Effector memory CD4-positive, alpha-beta T cell (primary cell): Measurements from ENCODE around the gene GIPC2.
A peak's percentile ranks its signal among the peaks of the same experiment; 100 is the strongest.

ENCODE experiments used
- DNase-seq, 3 donors: peaks; one replicate each; pipeline ENCODE4 v3.0.0-alpha.2; 2020
- H3K27ac ChIP-seq: 2 replicates; pipeline ENCODE4 v1.7.0; 2013; ENCODE audit warnings: mild to moderate bottlenecking, low read length, moderate library complexity; ENCODE audit not compliant: insufficient read depth, poor library complexity, severe bottlenecking
- H3K27me3 ChIP-seq: replicated peaks from 2 replicates; pipeline ENCODE4 v1.7.0; 2013; ENCODE audit warnings: mild to moderate bottlenecking, low read length; ENCODE audit not compliant: insufficient read depth, control insufficient read depth, poor library complexity, severe bottlenecking
- H3K36me3 ChIP-seq: 2 replicates; pipeline ENCODE4 v1.7.0; 2013; ENCODE audit warnings: mild to moderate bottlenecking, low read length, moderate library complexity; ENCODE audit not compliant: control insufficient read depth, insufficient read depth
- H3K4me1 ChIP-seq: 2 replicates; pipeline ENCODE4 v1.7.0; 2013; ENCODE audit warnings: low read length, mild to moderate bottlenecking; ENCODE audit not compliant: control insufficient read depth, insufficient read depth, poor library complexity, severe bottlenecking
- H3K4me3 ChIP-seq: 2 replicates; pipeline ENCODE4 v1.7.0; 2013; ENCODE audit warnings: low read length, low read depth, mild to moderate bottlenecking; ENCODE audit not compliant: insufficient read depth, poor library complexity, severe bottlenecking
- H3K9me3 ChIP-seq: 2 replicates; pipeline ENCODE4 v1.7.0; 2013; ENCODE audit warnings: mild to moderate bottlenecking, low read length, moderate library complexity; ENCODE audit not compliant: control insufficient read depth

The GIPC2 gene

GRCh38 chr1:78132174-78132947 lies 86.6 kb downstream of the GIPC2 start:
- Histone ChIP-seq H3K4me1 (no peaks in the 10 kb centered on the region), H3K27me3 (no peaks in the 10 kb centered on the region), H3K4me3 (no peak overlapping the region), H3K27ac (no peak overlapping the region), H3K36me3 (no peaks in the 10 kb centered on the region), H3K9me3 (no peaks in the 10 kb centered on the region)
- no peak for DNase-seq

- H3K4me3 ChIP-seq, result no peak overlapping the region
- H3K27ac ChIP-seq, result no peak overlapping the region
- DNase-seq, result no peak
- H3K36me3 ChIP-seq, result no peaks in the 10 kb centered on the region
- H3K27me3 ChIP-seq, result no peaks in the 10 kb centered on the region
- H3K4me1 ChIP-seq, result no peaks in the 10 kb centered on the region
- H3K9me3 ChIP-seq, result no peaks in the 10 kb centered on the region
Measured at GRCh38 chr1:78132948-78133322, 87.2 kb downstream of the GIPC2 start.

- H3K36me3 ChIP-seq, result no peaks in the 10 kb centered on the region
- H3K4me3 ChIP-seq, result no peak overlapping the region
- H3K27me3 ChIP-seq, result no peaks in the 10 kb centered on the region
- no peaks in the 10 kb centered on the region for H3K4me1 ChIP-seq
- H3K9me3 ChIP-seq, result no peaks in the 10 kb centered on the region
- H3K27ac ChIP-seq, result no peak overlapping the region
- DNase-seq, result no peak
Measured at GRCh38 chr1:78136680-78137079, 90.9 kb downstream of the GIPC2 start.

GRCh38 chr1:78141531-78142231 lies 95.9 kb downstream of the GIPC2 start:
- Histone ChIP-seq H3K27ac (no peak overlapping the region), H3K4me1 (peaks cover 10% of the 10 kb centered on the region), H3K4me3 (no peak overlapping the region), H3K27me3 (no peaks in the 10 kb centered on the region), H3K9me3 (no peaks in the 10 kb centered on the region), H3K36me3 (no peaks in the 10 kb centered on the region)
- no peak for DNase-seq

- no peaks in the 10 kb centered on the region for H3K27me3 ChIP-seq
- DNase-seq, result no peak
- no peaks in the 10 kb centered on the region for H3K9me3 ChIP-seq
- peaks cover 10% of the 10 kb centered on the region for H3K4me1 ChIP-seq
- H3K36me3 ChIP-seq, result no peaks in the 10 kb centered on the region
- H3K27ac ChIP-seq, result no peak overlapping the region
- peak overlapping the region; percentile 41 for H3K4me3 ChIP-seq
Measured at GRCh38 chr1:78142736-78143135, 97.0 kb downstream of the GIPC2 start.

- DNase-seq, result no peak
- Histone ChIP-seq H3K27me3 (no peaks in the 10 kb centered on the region), H3K36me3 (no peaks in the 10 kb centered on the region), H3K4me1 (peaks cover 10% of the 10 kb centered on the region), H3K27ac (no peak overlapping the region), H3K4me3 (peak overlapping the region; percentile 41), H3K9me3 (no peaks in the 10 kb centered on the region)
Measured at GRCh38 chr1:78143152-78143551, 97.4 kb downstream of the GIPC2 start.

- H3K4me3 ChIP-seq, result peak overlapping the region; percentile 41
- H3K27ac ChIP-seq, result no peak overlapping the region
- H3K9me3 ChIP-seq, result no peaks in the 10 kb centered on the region
Measured at GRCh38 chr1:78143673-78144072, 97.9 kb downstream of the GIPC2 start.

GRCh38 chr1:78145105-78145580 lies 99.4 kb downstream of the GIPC2 start:
- Histone ChIP-seq H3K27ac (no peak overlapping the region), H3K4me3 (no peak overlapping the region), H3K36me3 (no peaks in the 10 kb centered on the region), H3K27me3 (no peaks in the 10 kb centered on the region), H3K9me3 (no peaks in the 10 kb centered on the region), H3K4me1 (peaks cover 10% of the 10 kb centered on the region)
- peak in 1 of 3 donors; percentile 6 for DNase-seq

More at GRCh38 chr1:78143673-78144072, 97.9 kb downstream of the GIPC2 start:
- no peak for DNase-seq
- Histone ChIP-seq H3K36me3 (no peaks in the 10 kb centered on the region), H3K27me3 (no peaks in the 10 kb centered on the region), H3K4me1 (peaks cover 10% of the 10 kb centered on the region)

- Histone ChIP-seq H3K36me3 (no peaks in the 10 kb centered on the region), H3K27me3 (no peaks in the 10 kb centered on the region), H3K4me1 (peaks cover 10% of the 10 kb centered on the region), H3K9me3 (no peaks in the 10 kb centered on the region), H3K4me3 (no peak overlapping the region), H3K27ac (no peak overlapping the region)
- no peak for DNase-seq
Measured at GRCh38 chr1:78146205-78146771, 100.5 kb downstream of the GIPC2 start.

GRCh38 chr1:78147031-78147430 lies 101.3 kb downstream of the GIPC2 start:
- Histone ChIP-seq H3K27me3 (no peaks in the 10 kb centered on the region), H3K4me3 (no peak overlapping the region), H3K9me3 (no peaks in the 10 kb centered on the region), H3K36me3 (no peaks in the 10 kb centered on the region), H3K27ac (no peak overlapping the region), H3K4me1 (peaks cover 10% of the 10 kb centered on the region)
- DNase-seq, result no peak
